SJSA1 (cell line): ENCODE measurements around the gene NEUROG1. TPM values are rescaled to one million over a fixed set of nuclear protein-coding genes. Genes with fewer than 3 reads are reported as not detected.
"Not testable (repeated sequence)": the region's sequence is repeated elsewhere in the genome, so short reads cannot be mapped to it uniquely, and the experiment has no call there.

Experiments
- DNase-seq, 2 experiments: peaks; one replicate each; pipeline ENCODE4 v3.0.0-alpha.2; 2015 to 2020; ENCODE audit warnings: low spot score in 2 of 2, low read depth in 1 of 2
- H3K27ac ChIP-seq: fragments of 250-450 bp; sonication (Bioruptor Pico); 2 replicates; pipeline ENCODE4 v1.5.1; 2020; ENCODE audit warnings: mild to moderate bottlenecking, moderate library complexity
- H3K27me3 ChIP-seq: fragments of 250-450 bp; sonication (Bioruptor Pico); replicated peaks from 2 replicates; pipeline ENCODE4 v1.5.1; 2020; ENCODE audit warnings: mild to moderate bottlenecking, moderate library complexity
- H3K36me3 ChIP-seq: fragments of 250-450 bp; sonication (Bioruptor Pico); 2 replicates; pipeline ENCODE4 v1.5.1; 2020; ENCODE audit warnings: mild to moderate bottlenecking
- H3K4me1 ChIP-seq: fragments of 250-450 bp; sonication (Bioruptor Pico); replicated peaks from 2 replicates; pipeline ENCODE4 v1.6.1; 2021; ENCODE audit warnings: mild to moderate bottlenecking
- H3K4me3 ChIP-seq: fragments of 250-450 bp; sonication (Bioruptor Pico); 2 replicates; pipeline ENCODE4 v1.5.1; 2020; ENCODE audit warnings: mild to moderate bottlenecking
- H3K9me3 ChIP-seq: fragments of 250-450 bp; sonication (Bioruptor Pico); replicated peaks from 2 replicates; pipeline ENCODE4 v1.5.1; 2020; ENCODE audit warnings: mild to moderate bottlenecking
- total RNA-seq: library from RNA; depleted of rRNA; stranded (reverse); fragments of >200 nt; shearing (Covaris generic); gene quantifications from 2 replicates; pipeline ENCODE4 v1.2.3, GENCODE V29; 2014

The NEUROG1 gene
- total RNA-seq, 1 experiment from 2014 or later = not detected

- DNase-seq = peak in 1 of 2 experiments; percentile 36
- Histone ChIP-seq H3K36me3 (no peaks in the 10 kb centered on the region), H3K27me3 (peaks cover 88% of the 10 kb centered on the region), H3K9me3 (peaks cover 8% of the 10 kb centered on the region; the same call in 1 of the 2 replicates), H3K4me3 (no peak overlapping the region), H3K4me1 (peaks cover 12% of the 10 kb centered on the region), H3K27ac (no peak overlapping the region)
Observed at GRCh38 chr5:135538261-135538660, 2.5 kb upstream of the NEUROG1 start.

GRCh38 chr5:135537745-135538144 lies 2.0 kb upstream of the NEUROG1 start:
- Histone ChIP-seq H3K36me3 (no peaks in the 10 kb centered on the region), H3K4me3 (no peak overlapping the region), H3K27me3 (peaks cover 88% of the 10 kb centered on the region), H3K4me1 (peaks cover 10% of the 10 kb centered on the region), H3K27ac (no peak overlapping the region), H3K9me3 (peaks cover 8% of the 10 kb centered on the region; the same call in 1 of the 2 replicates)
- peak in 1 of 2 experiments; percentile 16 for DNase-seq

- H3K27me3 ChIP-seq = peaks cover 91% of the 10 kb centered on the region
- DNase-seq = peak in 1 of 2 experiments; percentile 31
- no peaks in the 10 kb centered on the region for H3K36me3 ChIP-seq
- no peak overlapping the region for H3K4me3 ChIP-seq
- H3K4me1 ChIP-seq = peaks cover 10% of the 10 kb centered on the region
- no peak overlapping the region for H3K27ac ChIP-seq
- peaks cover 8% of the 10 kb centered on the region; the same call in 1 of the 2 replicates for H3K9me3 ChIP-seq
Observed at GRCh38 chr5:135537271-135537670, 1.5 kb upstream of the NEUROG1 start.

- Histone ChIP-seq H3K9me3 (peaks cover 8% of the 10 kb centered on the region; the same call in 1 of the 2 replicates), H3K4me1 (peaks cover 10% of the 10 kb centered on the region), H3K27me3 (peaks cover 91% of the 10 kb centered on the region), H3K36me3 (no peaks in the 10 kb centered on the region), H3K4me3 (no peak overlapping the region), H3K27ac (no peak overlapping the region)
- peak; percentile 14 to 46 for DNase-seq
Observed at GRCh38 chr5:135535420-135535819, 344 bp downstream of the NEUROG1 start.

GRCh38 chr5:135534609-135535419 lies 950 bp downstream of the NEUROG1 start:
- no peak overlapping the region for H3K27ac ChIP-seq
- H3K4me1 ChIP-seq = peaks cover 10% of the 10 kb centered on the region
- no peak overlapping the region for H3K4me3 ChIP-seq
- peak in 1 of 2 experiments; percentile 43 for DNase-seq
- H3K9me3 ChIP-seq = peaks cover 11% of the 10 kb centered on the region; the same call in 1 of the 2 replicates
- H3K27me3 ChIP-seq = peaks cover 93% of the 10 kb centered on the region
- no peaks in the 10 kb centered on the region for H3K36me3 ChIP-seq

- H3K4me1 ChIP-seq = peaks cover 10% of the 10 kb centered on the region
- no peak overlapping the region for H3K4me3 ChIP-seq
- H3K36me3 ChIP-seq = no peaks in the 10 kb centered on the region
- H3K9me3 ChIP-seq = peaks cover 16% of the 10 kb centered on the region; the same call in 1 of the 2 replicates
- H3K27ac ChIP-seq = no peak overlapping the region
- peaks cover 96% of the 10 kb centered on the region for H3K27me3 ChIP-seq
- DNase-seq = peak in 1 of 2 experiments; percentile 5
Observed at GRCh38 chr5:135533794-135534193, 2.0 kb downstream of the NEUROG1 start.

GRCh38 chr5:135533334-135533733 lies 2.4 kb downstream of the NEUROG1 start:
- H3K27me3 ChIP-seq = peaks cover 95% of the 10 kb centered on the region
- H3K27ac ChIP-seq = no peak overlapping the region
- peak in 1 of 2 experiments; percentile 27 for DNase-seq

GRCh38 chr5:135529576-135529975 lies 6.2 kb downstream of the NEUROG1 start:
- peak in 1 of 2 experiments; percentile 16 for DNase-seq
- H3K4me1 ChIP-seq, H3K4me3 ChIP-seq, H3K9me3 ChIP-seq, H3K27ac ChIP-seq, H3K36me3 ChIP-seq: not testable (repeated sequence)
- peaks cover 59% of the 10 kb centered on the region for H3K27me3 ChIP-seq

More at GRCh38 chr5:135533334-135533733, 2.4 kb downstream of the NEUROG1 start:
- Histone ChIP-seq H3K4me3 (no peak overlapping the region), H3K36me3 (no peaks in the 10 kb centered on the region), H3K9me3 (peaks cover 16% of the 10 kb centered on the region; the same call in 1 of the 2 replicates), H3K4me1 (peaks cover 10% of the 10 kb centered on the region)

GRCh38 chr5:135526924-135527323 lies 8.8 kb downstream of the NEUROG1 start:
- no peak overlapping the region for H3K27ac ChIP-seq
- no peak overlapping the region for H3K4me3 ChIP-seq
- H3K9me3 ChIP-seq = peaks cover 8% of the 10 kb centered on the region; the same call in 1 of the 2 replicates
- H3K4me1 ChIP-seq = no peaks in the 10 kb centered on the region
- no peaks in the 10 kb centered on the region for H3K36me3 ChIP-seq
- H3K27me3 ChIP-seq = peaks cover 38% of the 10 kb centered on the region
- peak in 1 of 2 experiments; percentile 16 for DNase-seq

- peaks cover 5% of the 10 kb centered on the region for H3K9me3 ChIP-seq
Observed at GRCh38 chr5:135521964-135522363, 13.8 kb downstream of the NEUROG1 start.

GRCh38 chr5:135517631-135518030 lies 18.1 kb downstream of the NEUROG1 start:
- Histone ChIP-seq H3K4me3 (no peak overlapping the region), H3K27me3 (peaks cover 14% of the 10 kb centered on the region; the same call in 1 of the 2 replicates), H3K4me1 (no peaks in the 10 kb centered on the region), H3K27ac (no peak overlapping the region), H3K36me3 (no peaks in the 10 kb centered on the region), H3K9me3 (peaks cover 5% of the 10 kb centered on the region)
- peak in 1 of 2 experiments; percentile 9 for DNase-seq

More at GRCh38 chr5:135521964-135522363, 13.8 kb downstream of the NEUROG1 start:
- peaks cover 18% of the 10 kb centered on the region for H3K27me3 ChIP-seq
- H3K36me3 ChIP-seq = no peaks in the 10 kb centered on the region
- H3K27ac ChIP-seq = no peak overlapping the region
- no peak overlapping the region for H3K4me3 ChIP-seq
- no peaks in the 10 kb centered on the region for H3K4me1 ChIP-seq
- DNase-seq = no peak

GRCh38 chr5:135514116-135514515 lies 21.6 kb downstream of the NEUROG1 start:
- peak in 1 of 2 experiments; percentile 12 for DNase-seq
- peaks cover 26% of the 10 kb centered on the region; the same call in 1 of the 2 replicates for H3K27me3 ChIP-seq
- H3K4me1 ChIP-seq = no peaks in the 10 kb centered on the region
- H3K36me3 ChIP-seq = no peaks in the 10 kb centered on the region
- no peak overlapping the region for H3K27ac ChIP-seq
- H3K9me3 ChIP-seq = no peaks in the 10 kb centered on the region
- H3K4me3 ChIP-seq = no peak overlapping the region

GRCh38 chr5:135511761-135512575 lies 23.8 kb downstream of the NEUROG1 start:
- H3K4me1 ChIP-seq = no peaks in the 10 kb centered on the region
- H3K36me3 ChIP-seq = no peaks in the 10 kb centered on the region
- no peak overlapping the region for H3K4me3 ChIP-seq
- H3K9me3 ChIP-seq = no peaks in the 10 kb centered on the region
- peaks cover 23% of the 10 kb centered on the region for H3K27me3 ChIP-seq
- peak in 1 of 2 experiments; percentile 16 for DNase-seq
- no peak overlapping the region for H3K27ac ChIP-seq
